Memory B cell (primary cell): ENCODE results near the gene CHMP3.

Experiments used
- ATAC-seq: fragments of 150-1000 bp; cut with Tn5 transposase; 2 replicates; pipeline ENCODE4 v1.10.0; 2021; ENCODE audit warnings: low read depth, mild to moderate bottlenecking, moderate library complexity
- DNase-seq, 2 donors: peaks; one replicate each; pipeline ENCODE4 v3.0.0; 2022; ENCODE audit warnings: low spot score in 2 of 2
- H3K27ac Mint-ChIP-seq: one replicate; pipeline ENCODE4 v1.8.0; 2022; ENCODE audit warnings: mild to moderate bottlenecking, moderate library complexity, mixed read lengths
- H3K27me3 Mint-ChIP-seq: one replicate; pipeline ENCODE4 v1.8.0; 2022; ENCODE audit warnings: mixed read lengths
- H3K36me3 Mint-ChIP-seq: one replicate; pipeline ENCODE4 v1.8.0; 2022; ENCODE audit warnings: mild to moderate bottlenecking, mixed read lengths
- H3K4me1 Mint-ChIP-seq: one replicate; pipeline ENCODE4 v1.8.0; 2022; ENCODE audit warnings: mixed read lengths
- H3K4me3 Mint-ChIP-seq: one replicate; pipeline ENCODE4 v1.8.0; 2022; ENCODE audit warnings: mild to moderate bottlenecking, moderate library complexity, mixed read lengths
- H3K9me3 Mint-ChIP-seq: one replicate; pipeline ENCODE4 v1.8.0; 2022; ENCODE audit warnings: mixed read lengths

The CHMP3 gene

DNA sequence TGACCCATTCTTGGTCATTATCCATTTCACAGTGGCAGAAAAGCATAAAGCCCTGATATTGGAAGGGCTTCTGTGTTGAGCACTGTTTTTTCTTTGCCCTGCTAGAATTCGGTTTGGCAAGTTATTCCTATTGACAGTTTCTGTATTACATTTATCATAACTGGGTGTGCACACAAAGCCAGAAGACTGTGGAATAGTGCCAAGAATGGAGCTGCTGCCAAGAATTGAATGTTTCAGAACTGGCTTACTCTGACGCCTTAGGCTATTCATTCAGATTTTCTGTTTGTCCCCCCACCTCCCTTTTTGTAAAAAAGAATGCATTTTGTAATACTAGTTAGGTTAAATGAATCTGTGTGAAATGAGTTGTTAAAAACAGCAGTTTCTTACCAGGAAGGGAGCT is 109.4 kb downstream of the CHMP3 start:
- H3K4me3 Mint-ChIP-seq, result no peak overlapping the region
- DNase-seq (no peak), ATAC-seq (no peak)
- no peaks in the 10 kb centered on the region for H3K27me3 Mint-ChIP-seq
- no peaks in the 10 kb centered on the region for H3K9me3 Mint-ChIP-seq
- peaks cover 48% of the 10 kb centered on the region for H3K36me3 Mint-ChIP-seq
- H3K4me1 Mint-ChIP-seq, result peaks cover 2% of the 10 kb centered on the region
- no peak overlapping the region for H3K27ac Mint-ChIP-seq
